GM21723 (cell line): ENCODE results near the gene VWA8.
"Not testable (repeated sequence)": the region's sequence is repeated elsewhere in the genome, so short reads cannot be mapped to it uniquely, and the experiment has no call there.

ENCODE experiments used
- ATAC-seq: cut with Tn5 transposase; IDR thresholded peaks from one replicate; pipeline ENCODE4 v1.9.1; 2021; ENCODE audit warnings: mild to moderate bottlenecking, moderate library complexity; ENCODE audit not compliant: unreplicated experiment

VWA8 gene

GRCh38 chr13:41624041-41624440 is 336.9 kb downstream of the VWA8 start:
- no peak for ATAC-seq

- ATAC-seq = no peak
Measured at GRCh38 chr13:41622432-41623429, 338.2 kb downstream of the VWA8 start.

GRCh38 chr13:41621716-41622431 is 339.0 kb downstream of the VWA8 start:
- ATAC-seq = no peak

- ATAC-seq = not testable (repeated sequence)
Measured at GRCh38 chr13:41617633-41618032, 343.3 kb downstream of the VWA8 start.

- no peak for ATAC-seq
Measured at GRCh38 chr13:41616151-41616550, 344.8 kb downstream of the VWA8 start.

GRCh38 chr13:41615528-41615855 is 345.4 kb downstream of the VWA8 start:
- no peak for ATAC-seq

- no peak for ATAC-seq
Measured at GRCh38 chr13:41614671-41615527, 346.0 kb downstream of the VWA8 start.

GRCh38 chr13:41613984-41614661 is 346.8 kb downstream of the VWA8 start:
- ATAC-seq = no peak

- ATAC-seq = no peak
Measured at GRCh38 chr13:41613471-41613870, 347.4 kb downstream of the VWA8 start.

GRCh38 chr13:41611385-41611784 is 349.5 kb downstream of the VWA8 start:
- ATAC-seq = no peak

- ATAC-seq = no peak
Measured at GRCh38 chr13:41610404-41610803, 350.5 kb downstream of the VWA8 start.

GRCh38 chr13:41609828-41610227 is 351.1 kb downstream of the VWA8 start:
- no peak for ATAC-seq

- ATAC-seq = no peak
Measured at GRCh38 chr13:41608839-41609177, 352.1 kb downstream of the VWA8 start.

- no peak for ATAC-seq
Measured at GRCh38 chr13:41608111-41608838, 352.6 kb downstream of the VWA8 start.

GRCh38 chr13:41606646-41607045 is 354.3 kb downstream of the VWA8 start:
- ATAC-seq = no peak

- no peak for ATAC-seq
Measured at GRCh38 chr13:41605319-41606285, 355.3 kb downstream of the VWA8 start.

GRCh38 chr13:41603917-41604316 is 357.0 kb downstream of the VWA8 start:
- no peak for ATAC-seq

- no peak for ATAC-seq
Measured at GRCh38 chr13:41601718-41602445, 359.0 kb downstream of the VWA8 start.
